HepG2 (cell line): ENCODE data around the gene PEX7. TPM values are rescaled to one million over a fixed set of nuclear protein-coding genes. Genes with fewer than 3 reads are reported as not detected.
"Not testable (repeated sequence)": the region's sequence is repeated elsewhere in the genome, so short reads cannot be mapped to it uniquely, and the experiment has no call there.

ENCODE experiments used
- ATAC-seq: fragments of 200-7000 bp; cut with Tn5 transposase; 3 replicates; pipeline ENCODE4 v1.9.1; 2020; ENCODE audit warnings: mild to moderate bottlenecking, moderate library complexity
- BruUV-seq: library from RNA; stranded (reverse); fragments of 400-500 nt; replicated peaks from 2 replicates; lab custom pipeline; 2021; lab: Mats Ljungman, UMichigan
- CTCF ChIA-PET: fragments of 300-600 bp; formaldehyde crosslinking; extraction: SDS; loops from one replicate; lab custom pipeline; 2021; ENCODE audit warnings: low total read pairs, inconsistent platforms, low intra/inter-chr PET ratio; lab: Yijun Ruan, JAX
- POLR2A ChIA-PET: fragments of 350-600 bp; sonication (Branson Sonifier 250); formaldehyde crosslinking; loops from one replicate; lab custom pipeline; 2020; ENCODE audit warnings: antibody characterized with exemption, inconsistent platforms; lab: Yijun Ruan, JAX
- DNase-seq: peaks from one replicate; pipeline ENCODE4 v3.0.0-alpha.2; 2015; ENCODE audit warnings: low spot score
- FAIRE-seq: peaks from 3 replicates; lab custom pipeline; 2011; peaks lifted over from hg19 to GRCh38; lab: Jason Lieb, UNC
- H2AFZ ChIP-seq: one replicate; pipeline ENCODE4 v1.6.1; 2011; ENCODE audit warnings: low read length, inconsistent platforms
- H3K27ac ChIP-seq: fragments of 300-600 bp; 3 replicates; pipeline ENCODE4 v1.8.0; 2011; ENCODE audit warnings: mixed run types, mild to moderate bottlenecking, mixed read lengths, low read length, inconsistent platforms; ENCODE audit not compliant: insufficient read depth; ENCODE audit errors: extremely low read length
- H3K27me3 ChIP-seq, 2 experiments: fragments of 200-600 bp in 1 of 2; 2 replicates in 1 of 2; 3 replicates in 1 of 2; pipeline versions ENCODE4 v1.6.0 to v1.8.0; 2011; ENCODE audit warnings: low read length in 2 of 2, mild to moderate bottlenecking in 2 of 2, moderate library complexity in 2 of 2, inconsistent platforms in 1 of 2; ENCODE audit not compliant: insufficient read depth in 2 of 2, control insufficient read depth in 1 of 2
- H3K36me3 ChIP-seq, 2 experiments: fragments of 200-600 bp in 1 of 2; replicated peaks in 1 of 2; 2 replicates in 1 of 2; 3 replicates in 1 of 2; pipeline versions ENCODE4 v1.5.1 to v1.8.0; 2011; ENCODE audit warnings: low read length in 2 of 2, inconsistent platforms in 1 of 2; ENCODE audit not compliant: insufficient read depth in 2 of 2, control insufficient read depth in 1 of 2
- H3K4me1 ChIP-seq: 2 replicates; pipeline ENCODE4 v1.5.1; 2012; ENCODE audit warnings: low read length, inconsistent platforms; ENCODE audit not compliant: insufficient read depth
- H3K4me2 ChIP-seq: 2 replicates; pipeline ENCODE4 v1.6.0; 2011; ENCODE audit warnings: low read depth, low read length, inconsistent platforms
- H3K4me3 ChIP-seq, 3 experiments: fragments of 200-600 bp in 1 of 3; sonication (generic), shearing (Covaris generic) in 1 of 3; replicated peaks in 1 of 3; 2 replicates each; pipeline ENCODE4 v1.5.1; 2011 to 2016; ENCODE audit warnings: low read length in 3 of 3, inconsistent platforms in 2 of 3, low read depth in 2 of 3, mild to moderate bottlenecking in 2 of 3, control low read depth in 1 of 3, mixed read lengths in 1 of 3; ENCODE audit not compliant: insufficient read depth in 1 of 3
- H3K79me2 ChIP-seq: one replicate; pipeline ENCODE4 v1.6.1; 2011; ENCODE audit warnings: low read length, inconsistent platforms; ENCODE audit not compliant: insufficient read depth
- H3K9ac ChIP-seq: 2 replicates; pipeline ENCODE4 v1.6.0; 2011; ENCODE audit warnings: mild to moderate bottlenecking, low read depth, low read length, inconsistent platforms; ENCODE audit not compliant: insufficient read depth
- H3K9me3 ChIP-seq: 2 replicates; pipeline ENCODE4 v1.5.1; 2012; ENCODE audit warnings: mild to moderate bottlenecking, low read length
- H4K20me1 ChIP-seq: 2 replicates; pipeline ENCODE4 v1.6.0; 2011; ENCODE audit warnings: inconsistent platforms, mild to moderate bottlenecking, low read length, moderate library complexity; ENCODE audit not compliant: insufficient read depth
- ETV6 ChIP-seq: sonication (generic); formaldehyde crosslinking; conservative IDR thresholded peaks from 2 replicates; pipeline ENCODE4 v1.4.0; 2020; ENCODE audit warnings: missing genetic modification reagents
- GPN1 ChIP-seq: sonication (generic); formaldehyde crosslinking; IDR thresholded peaks from 2 replicates; pipeline ENCODE4 v1.5.1; 2020; ENCODE audit warnings: missing genetic modification reagents, borderline replicate concordance
- KLF13 ChIP-seq: sonication (generic); formaldehyde crosslinking; IDR thresholded peaks from 2 replicates; pipeline ENCODE4 v1.4.0; 2020; ENCODE audit warnings: mild to moderate bottlenecking, missing genetic modification reagents
- POLR2G ChIP-seq: fragments of 200-400 bp; formaldehyde crosslinking; IDR thresholded peaks from 2 replicates; pipeline ENCODE4 v1.6.1; 2018; ENCODE audit warnings: mild to moderate bottlenecking, low read depth, low read length, moderate library complexity
- USF2 ChIP-seq, 2 experiments: sonication (generic) in 1 of 2; formaldehyde crosslinking in 1 of 2; IDR thresholded peaks; 2 replicates each; pipeline versions ENCODE4 v1.5.1 to v1.6.1; 2011 to 2020; ENCODE audit warnings: borderline replicate concordance in 1 of 2, low read depth in 1 of 2, low read length in 1 of 2, mild to moderate bottlenecking in 1 of 2, missing genetic modification reagents in 1 of 2, moderate library complexity in 1 of 2
- ZMAT3 ChIP-seq: sonication (generic); formaldehyde crosslinking; conservative IDR thresholded peaks from 2 replicates; pipeline ENCODE4 v1.7.0; 2021; ENCODE audit warnings: missing genetic modification reagents
- ZNF772 ChIP-seq: sonication (generic); formaldehyde crosslinking; IDR thresholded peaks from 2 replicates; pipeline ENCODE4 v1.5.0; 2020; ENCODE audit warnings: mild to moderate bottlenecking, missing genetic modification reagents
- WGBS: methylation state at CpG from one replicate; pipeline ENCODE4 v1.1.6; 2017; ENCODE audit warnings: low lambda C conversion rate; 5-methylcytosine and 5-hydroxymethylcytosine counted together
- in situ Hi-C: cut with HindIII; loops from 2 replicates; pipeline ENCODE4 v1.10.0; 2017; ENCODE audit warnings: low pct_unique_long_range_greater_than_20kb; ENCODE audit not compliant: extremely low pct_ligation_motif_present
- intact Hi-C: fragments of 100-400 bp; cut with micrococcal nuclease; formaldehyde crosslinking; loops from one replicate; pipeline ENCODE4 v1.10.0; 2022; ENCODE audit not compliant: unreplicated experiment
- polyA plus RNA-seq, 8 experiments: library from polyadenylated mRNA; depleted of rRNA in 3 of 8; stranded (reverse) in 7 of 8; unstranded in 1 of 8; fragments of >200 nt; fragmentation: Illumina TruSeq in 4 of 8; extraction: Trizol in 4 of 8; gene quantifications; 2 replicates each; pipeline versions ENCODE4 v1.2.1 to v1.2.3, GENCODE V29; 2011 to 2016; ENCODE audit warnings: low read depth in 4 of 8, missing spikeins in 1 of 8, mixed read lengths in 1 of 8; ENCODE audit not compliant: insufficient read depth in 1 of 8
- total RNA-seq, 5 experiments: library from RNA; depleted of rRNA; stranded (reverse); fragments of >200 nt; fragmentation: Illumina TruSeq; extraction: Trizol; gene quantifications; 2 replicates each; pipeline ENCODE4 v1.2.3, GENCODE V29; 2016; ENCODE audit warnings: low read depth in 1 of 5
- TF ChIP-seq, protein P1 (sequence below): sonication (generic); formaldehyde crosslinking; IDR thresholded peaks from 2 replicates; pipeline ENCODE4 v1.9.0; 2021; ENCODE audit warnings: mild to moderate bottlenecking, missing genetic modification reagents

Gene PEX7
- total and polyA plus RNA-seq, 2 of the 13 experiments (the other 11 are each of a cell fraction or from before 2014, with no cell fraction given) = 0.04 to 0.53 TPM

DNA sequence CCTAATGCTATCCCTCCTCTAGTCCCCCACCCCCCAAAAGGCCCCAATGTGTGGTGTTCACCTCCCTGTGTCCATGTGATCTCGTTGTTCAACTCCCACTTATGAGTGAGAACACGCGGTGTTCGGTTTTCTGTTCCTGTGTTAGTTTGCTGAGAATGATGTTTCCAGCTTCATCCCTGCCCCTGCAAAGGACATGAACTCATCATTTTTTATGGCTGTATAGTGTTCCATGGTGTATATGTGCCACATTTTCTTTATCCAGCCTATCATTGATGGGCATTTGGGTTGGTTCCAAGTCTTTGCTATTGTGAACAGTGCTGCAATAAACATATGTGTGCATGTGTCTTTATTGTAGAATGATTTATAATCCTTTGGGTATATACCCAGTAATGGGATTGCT, 54.1 kb downstream of the PEX7 start:
- FAIRE-seq, H4K20me1 ChIP-seq, POLR2A ChIA-PET, CTCF ChIA-PET, H3K9ac ChIP-seq, H3K79me2 ChIP-seq, ATAC-seq, DNase-seq, H3K4me2 ChIP-seq, H3K36me3 ChIP-seq, in situ Hi-C loops, BruUV-seq, H2AFZ ChIP-seq, H3K27ac ChIP-seq, H3K4me3 ChIP-seq, H3K4me1 ChIP-seq, intact Hi-C loops: not testable (repeated sequence)
- 68% methylated on average over 4 of the region's 4 CpGs for WGBS
- H3K27me3 ChIP-seq = peaks cover 2 to 12% of the 10 kb centered on the region in 2 experiments; a peak in 2 of 5 replicates
- H3K9me3 ChIP-seq = peaks cover 24% of the 10 kb centered on the region

DNA sequence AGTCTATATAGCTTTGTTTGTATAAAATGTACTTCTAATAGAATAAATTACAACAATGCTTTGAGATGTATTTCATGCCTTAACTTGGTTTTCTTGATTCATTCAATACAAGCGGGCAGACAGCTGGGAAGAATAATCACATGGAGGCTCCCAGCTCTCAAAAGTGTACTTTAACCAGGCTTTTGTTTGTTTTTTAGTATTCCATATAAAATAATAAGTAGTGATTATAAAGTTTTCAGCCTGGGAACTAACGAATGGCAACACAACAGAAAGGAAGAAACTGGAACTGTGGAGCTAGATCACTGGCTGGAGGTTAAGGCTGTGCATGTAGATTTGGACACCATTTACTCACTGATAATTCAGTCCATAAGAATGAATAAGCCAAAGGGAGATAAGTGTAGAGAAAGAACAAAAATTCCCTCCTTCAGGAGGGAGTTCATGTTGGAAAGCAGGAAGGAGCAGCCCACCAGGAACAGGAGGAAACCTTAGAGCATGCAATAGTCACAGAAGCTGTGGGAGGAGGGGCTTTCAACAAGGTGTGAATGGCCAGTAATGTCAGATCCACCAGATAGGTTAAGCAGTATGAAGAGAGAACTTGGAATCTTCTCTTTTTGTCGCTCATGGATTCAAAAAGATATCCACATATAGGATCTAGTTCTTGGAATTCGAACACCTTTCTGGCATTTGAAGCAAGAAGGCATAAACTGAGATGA, 58.5 kb downstream of the PEX7 start:
- Histone ChIP-seq H3K79me2 (no peaks in the 10 kb centered on the region), H3K36me3 (no peaks in the 10 kb centered on the region), H4K20me1 (no peaks in the 10 kb centered on the region), H3K27me3 (peaks cover 2 to 32% of the 10 kb centered on the region in 2 experiments; a peak in 2 of 5 replicates), H3K9ac (no peak overlapping the region), H3K27ac (no peak overlapping the region), H3K4me2 (no peak overlapping the region), H3K4me1 (no peaks in the 10 kb centered on the region), H3K4me3 (no peak overlapping the region), H2AFZ (no peak overlapping the region), H3K9me3 (no peaks in the 10 kb centered on the region)
- ChIA-PET POLR2A (no interaction called here), CTCF (no interaction called here)
- BruUV-seq = no TSS peak
- 7% methylated on average over 4 of the region's 4 CpGs for WGBS
- no peak for FAIRE-seq
- no peak for ATAC-seq
- no peak for DNase-seq
- in situ Hi-C loops (no loop called here), intact Hi-C loops (no loop called here)
- no peak for TF ChIP-seq ZNF772
- TF ChIP-seq, protein P1, sequence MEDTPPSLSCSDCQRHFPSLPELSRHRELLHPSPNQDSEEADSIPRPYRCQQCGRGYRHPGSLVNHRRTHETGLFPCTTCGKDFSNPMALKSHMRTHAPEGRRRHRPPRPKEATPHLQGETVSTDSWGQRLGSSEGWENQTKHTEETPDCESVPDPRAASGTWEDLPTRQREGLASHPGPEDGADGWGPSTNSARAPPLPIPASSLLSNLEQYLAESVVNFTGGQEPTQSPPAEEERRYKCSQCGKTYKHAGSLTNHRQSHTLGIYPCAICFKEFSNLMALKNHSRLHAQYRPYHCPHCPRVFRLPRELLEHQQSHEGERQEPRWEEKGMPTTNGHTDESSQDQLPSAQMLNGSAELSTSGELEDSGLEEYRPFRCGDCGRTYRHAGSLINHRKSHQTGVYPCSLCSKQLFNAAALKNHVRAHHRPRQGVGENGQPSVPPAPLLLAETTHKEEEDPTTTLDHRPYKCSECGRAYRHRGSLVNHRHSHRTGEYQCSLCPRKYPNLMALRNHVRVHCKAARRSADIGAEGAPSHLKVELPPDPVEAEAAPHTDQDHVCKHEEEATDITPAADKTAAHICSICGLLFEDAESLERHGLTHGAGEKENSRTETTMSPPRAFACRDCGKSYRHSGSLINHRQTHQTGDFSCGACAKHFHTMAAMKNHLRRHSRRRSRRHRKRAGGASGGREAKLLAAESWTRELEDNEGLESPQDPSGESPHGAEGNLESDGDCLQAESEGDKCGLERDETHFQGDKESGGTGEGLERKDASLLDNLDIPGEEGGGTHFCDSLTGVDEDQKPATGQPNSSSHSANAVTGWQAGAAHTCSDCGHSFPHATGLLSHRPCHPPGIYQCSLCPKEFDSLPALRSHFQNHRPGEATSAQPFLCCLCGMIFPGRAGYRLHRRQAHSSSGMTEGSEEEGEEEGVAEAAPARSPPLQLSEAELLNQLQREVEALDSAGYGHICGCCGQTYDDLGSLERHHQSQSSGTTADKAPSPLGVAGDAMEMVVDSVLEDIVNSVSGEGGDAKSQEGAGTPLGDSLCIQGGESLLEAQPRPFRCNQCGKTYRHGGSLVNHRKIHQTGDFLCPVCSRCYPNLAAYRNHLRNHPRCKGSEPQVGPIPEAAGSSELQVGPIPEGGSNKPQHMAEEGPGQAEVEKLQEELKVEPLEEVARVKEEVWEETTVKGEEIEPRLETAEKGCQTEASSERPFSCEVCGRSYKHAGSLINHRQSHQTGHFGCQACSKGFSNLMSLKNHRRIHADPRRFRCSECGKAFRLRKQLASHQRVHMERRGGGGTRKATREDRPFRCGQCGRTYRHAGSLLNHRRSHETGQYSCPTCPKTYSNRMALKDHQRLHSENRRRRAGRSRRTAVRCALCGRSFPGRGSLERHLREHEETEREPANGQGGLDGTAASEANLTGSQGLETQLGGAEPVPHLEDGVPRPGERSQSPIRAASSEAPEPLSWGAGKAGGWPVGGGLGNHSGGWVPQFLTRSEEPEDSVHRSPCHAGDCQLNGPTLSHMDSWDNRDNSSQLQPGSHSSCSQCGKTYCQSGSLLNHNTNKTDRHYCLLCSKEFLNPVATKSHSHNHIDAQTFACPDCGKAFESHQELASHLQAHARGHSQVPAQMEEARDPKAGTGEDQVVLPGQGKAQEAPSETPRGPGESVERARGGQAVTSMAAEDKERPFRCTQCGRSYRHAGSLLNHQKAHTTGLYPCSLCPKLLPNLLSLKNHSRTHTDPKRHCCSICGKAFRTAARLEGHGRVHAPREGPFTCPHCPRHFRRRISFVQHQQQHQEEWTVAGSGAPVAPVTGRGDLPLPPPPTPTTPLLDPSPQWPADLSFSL (CRISPR knock-in tag) = no peak
- no peak for TF ChIP-seq USF2 (IDR thresholded peaks at IDR 0.05; ENCODE audit: low read depth, low read length)
- TF ChIP-seq USF2 (CRISPR knock-in tag; IDR thresholded peaks at IDR 0.05; ENCODE audit: borderline replicate concordance) = no peak
- TF ChIP-seq KLF13 (CRISPR knock-in tag) = no peak
- no peak for TF ChIP-seq ZMAT3 (CRISPR knock-in tag)
- no peak for TF ChIP-seq POLR2G
- no peak for TF ChIP-seq ETV6 (CRISPR knock-in tag)
- TF ChIP-seq GPN1 (CRISPR knock-in tag) = no peak
